ENCODE data around the gene B3GALNT2. TPM values are rescaled to one million over a fixed set of nuclear protein-coding genes. Genes with fewer than 3 reads are reported as not detected.
"Not testable (repeated sequence)": the region's sequence is repeated elsewhere in the genome, so short reads cannot be mapped to it uniquely, and the experiment has no call there.

B3GALNT2 gene
- total RNA-seq, 1 donor from 2014 or later: 8.5 TPM

- intact Hi-C loops (cut with micrococcal nuclease): loop anchor here (1.0 to 10.0 kb wide), 19 partner anchors 11 to 1292 kb away; partner anchors contain the start of genes ARID4B, COA6, ERO1B and GGPS1
Observed at GRCh38 chr1:235504494-235505222, 406 bp upstream of the B3GALNT2 start.

GRCh38 chr1:235503403-235504121 is 690 bp downstream of the B3GALNT2 start:
- intact Hi-C loops (cut with micrococcal nuclease): loop anchor here (1.0 to 10.0 kb wide), 18 partner anchors 10 to 1293 kb away; partner anchors contain the start of genes ARID4B, COA6, ERO1B and GGPS1

- intact Hi-C loops (cut with micrococcal nuclease): loop anchor here (5.0 to 10.0 kb wide), 6 partner anchors 41 to 1131 kb away; partner anchors contain the start of genes COA6, ERO1B, IRF2BP2 and NID1
Observed at GRCh38 chr1:235502601-235503402, 1.4 kb downstream of the B3GALNT2 start.

- intact Hi-C loops (cut with micrococcal nuclease): loop anchor here (5.0 to 10.0 kb wide), 6 partner anchors 39 to 1129 kb away; partner anchors contain the start of genes COA6, ERO1B, IRF2BP2 and NID1
Observed at GRCh38 chr1:235500971-235501540, 3.2 kb downstream of the B3GALNT2 start.

GRCh38 chr1:235495551-235495950 is 8.7 kb downstream of the B3GALNT2 start:
- intact Hi-C loops (cut with micrococcal nuclease): no loop called here

GRCh38 chr1:235495030-235495429 is 9.2 kb downstream of the B3GALNT2 start:
- intact Hi-C loops (cut with micrococcal nuclease): no loop called here

- intact Hi-C loops (cut with micrococcal nuclease): no loop called here
Observed at GRCh38 chr1:235494531-235494930, 9.7 kb downstream of the B3GALNT2 start.

- intact Hi-C loops (cut with micrococcal nuclease): no loop called here
Observed at GRCh38 chr1:235491644-235492043, 12.6 kb downstream of the B3GALNT2 start.

- intact Hi-C loops (cut with micrococcal nuclease): no loop called here
Observed at GRCh38 chr1:235486321-235486720, 17.9 kb downstream of the B3GALNT2 start.

- intact Hi-C loops (cut with micrococcal nuclease): no loop called here
Observed at GRCh38 chr1:235485558-235485957, 18.7 kb downstream of the B3GALNT2 start.

GRCh38 chr1:235483090-235483489 is 21.2 kb downstream of the B3GALNT2 start:
- intact Hi-C loops (cut with micrococcal nuclease): no loop called here

- intact Hi-C loops (cut with micrococcal nuclease): no loop called here
Observed at GRCh38 chr1:235473806-235474205, 30.4 kb downstream of the B3GALNT2 start.

- intact Hi-C loops (cut with micrococcal nuclease): no loop called here
Observed at GRCh38 chr1:235470741-235471439, 33.4 kb downstream of the B3GALNT2 start.

GRCh38 chr1:235469897-235470296 is 34.4 kb downstream of the B3GALNT2 start:
- intact Hi-C loops (cut with micrococcal nuclease): not testable (repeated sequence)

GRCh38 chr1:235468970-235469369 is 35.3 kb downstream of the B3GALNT2 start:
- intact Hi-C loops (cut with micrococcal nuclease): no loop called here

GRCh38 chr1:235468004-235468403 is 36.2 kb downstream of the B3GALNT2 start:
- intact Hi-C loops (cut with micrococcal nuclease): no loop called here

GRCh38 chr1:235465066-235465465 is 39.2 kb downstream of the B3GALNT2 start:
- intact Hi-C loops (cut with micrococcal nuclease): no loop called here

GRCh38 chr1:235462832-235463231 is 41.4 kb downstream of the B3GALNT2 start:
- intact Hi-C loops (cut with micrococcal nuclease): loop anchor here (5.0 kb wide), 1 partner anchor 39 kb away; the partner anchor contains the start of gene B3GALNT2

GRCh38 chr1:235461954-235462353 is 42.3 kb downstream of the B3GALNT2 start:
- intact Hi-C loops (cut with micrococcal nuclease): loop anchor here (5.0 kb wide), 1 partner anchor 40 kb away; the partner anchor contains the start of gene B3GALNT2

- intact Hi-C loops (cut with micrococcal nuclease): loop anchor here (5.0 kb wide), 1 partner anchor 42 kb away; the partner anchor contains the start of gene B3GALNT2
Observed at GRCh38 chr1:235460770-235461169, 43.5 kb downstream of the B3GALNT2 start.

All from T-helper 2 cell treated with Interferon-gamma antibody and Interleukin-4, amounts not matched to agents 100 ng/mL and 5 ng/mL, for 36 hours (primary cell).